ENCODE measurements around the gene TPCN1. TPM values are rescaled to one million over a fixed set of nuclear protein-coding genes. Genes with fewer than 3 reads are reported as not detected.

TPCN1 gene
- total and polyA plus RNA-seq, 2 of the 8 experiments (the other 6 are each of a cell fraction or from before 2014, with no cell fraction given): 14.9 to 21.4 TPM

- no peak overlapping the region for H2BK5ac ChIP-seq (ENCODE audit: low read depth, low read length)
- H3K23ac ChIP-seq (ENCODE audit: insufficient read length): no peak overlapping the region
- H2BK15ac ChIP-seq (ENCODE audit: low read length): no peak overlapping the region
- H3K18ac ChIP-seq (ENCODE audit: extremely low read depth, low read length): no peak overlapping the region
- no peaks in the 10 kb centered on the region for H3K79me1 ChIP-seq (ENCODE audit: low read depth, low read length)
- ChIA-PET POLR2A (ENCODE audit: partially characterized antibody) (no interaction called here), CTCF (ENCODE audit: partially characterized antibody) (no interaction called here)
- no peak overlapping the region for H3K14ac ChIP-seq (ENCODE audit: insufficient read length)
- no peak overlapping the region for H3K4ac ChIP-seq (replicated peaks; ENCODE audit: insufficient read length, low read depth, low read length)
- no peak overlapping the region for H3K27ac ChIP-seq (ENCODE audit: low read depth, low read length)
- H4K8ac ChIP-seq (ENCODE audit: extremely low read depth, insufficient read depth, low read length): no peak overlapping the region
- no peak overlapping the region for H3K4me3 ChIP-seq (ENCODE audit: extremely low read depth in 1 of 4, insufficient read depth in 2 of 4, low read depth in 3 of 4, low read length in 4 of 4)
- no peak overlapping the region for H3K9ac ChIP-seq (replicated peaks in 1 of 4; ENCODE audit: extremely low read depth in 1 of 4, low read depth in 3 of 4, low read length in 3 of 4)
- peaks cover 5% of the 10 kb centered on the region; the same call in 1 of the 2 replicates for H3K23me2 ChIP-seq (ENCODE audit: low read depth, low read length)
- H3K4me2 ChIP-seq (ENCODE audit: insufficient read depth in 1 of 2, low read depth in 2 of 2, low read length in 2 of 2): no peak overlapping the region
- WGBS, 2 experiments (ENCODE audit: extremely low coverage in 1 of 2, insufficient coverage in 1 of 2, insufficient read length in 1 of 2, insufficient replicate concordance in 2 of 2, low coverage in 1 of 2, low lambda C conversion rate in 2 of 2, missing lambda C conversion rate in 1 of 2): 90% methylated on average over 2 of the region's 2 CpGs; no CpG with 5 or more reads in 1 of the 2 experiments
- no peak overlapping the region for H2BK20ac ChIP-seq (ENCODE audit: low read length)
- H2BK12ac ChIP-seq (ENCODE audit: low read depth, low read length): no peak overlapping the region
- H2AFZ ChIP-seq (ENCODE audit: low read length): no peak overlapping the region
- H4K5ac ChIP-seq (ENCODE audit: insufficient read length, low read depth, low read length): no peak overlapping the region
- H2AK5ac ChIP-seq (ENCODE audit: low read depth, low read length): no peak overlapping the region
- H3K79me2 ChIP-seq (ENCODE audit: control insufficient read depth in 1 of 2, insufficient read depth in 2 of 2, low read length in 2 of 2): no peaks in the 10 kb centered on the region
- no peak overlapping the region for H3K56ac ChIP-seq (replicated peaks; ENCODE audit: insufficient read length, low read depth, low read length)
- H3K9me3 ChIP-seq (ENCODE audit: insufficient read depth in 2 of 2, low read depth in 1 of 2, low read length in 1 of 2): no peaks in the 10 kb centered on the region
- peaks cover 0 to 11% (median 9%) of the 10 kb centered on the region in 4 experiments; a peak in 5 of 7 replicates for H3K27me3 ChIP-seq (replicated peaks in 1 of 4; ENCODE audit: control insufficient read depth in 3 of 4, extremely low read depth in 1 of 4, insufficient read depth in 3 of 4, low read length in 3 of 4)
- H4K20me1 ChIP-seq (replicated peaks in 1 of 2; ENCODE audit: control insufficient read depth in 1 of 2, insufficient read depth in 2 of 2, low read length in 2 of 2): peaks cover 0 to 1% of the 10 kb centered on the region in 2 experiments
- FAIRE-seq (no peak), DNase-seq (ENCODE audit: low read depth in 1 of 2, low spot score in 2 of 2) (no peak)
- peaks cover 0 to 4% (median under 1%) of the 10 kb centered on the region in 4 experiments; a peak in 2 of 7 replicates for H3K4me1 ChIP-seq (replicated peaks in 1 of 4; ENCODE audit: control insufficient read depth in 3 of 4, insufficient read depth in 4 of 4, low read length in 3 of 4)
- no peak overlapping the region for H2BK120ac ChIP-seq (replicated peaks; ENCODE audit: low read depth, low read length)
- H3K36me3 ChIP-seq (ENCODE audit: control insufficient read depth in 2 of 4, insufficient read depth in 4 of 4, low read length in 3 of 4): no peaks in the 10 kb centered on the region
- H4K91ac ChIP-seq (replicated peaks; ENCODE audit: insufficient read length, low read length): no peak overlapping the region
- TF ChIP-seq CBX8 (IDR thresholded peaks at IDR 0.05; ENCODE audit: borderline replicate concordance, low read depth, low read length): no peak
Observed at GRCh38 chr12:113330505-113330904, 109.2 kb downstream of the TPCN1 start.

Measured in H1 (cell line).